Ovary (tissue), 3 donors: ENCODE measurements around the gene CACNA2D3.

ENCODE experiments used
- POLR2A ChIP-seq: fragments of 450-650 bp; IDR thresholded peaks from one replicate; pipeline ENCODE4 v1.6.1; 2017; ENCODE audit warnings: antibody characterized with exemption, mild to moderate bottlenecking, moderate library complexity
- TF ChIP-seq, protein P1 (sequence below), 3 donors: fragments of 450-650 bp in 2 of 3; fragments of 200-600 bp in 1 of 3; IDR thresholded peaks; one replicate each; pipeline versions ENCODE4 v1.5.1 to v1.8.0; 2016 to 2022; ENCODE audit warnings: antibody characterized with exemption in 3 of 3, mild to moderate bottlenecking in 1 of 3
- donor health status: DM: no; HTN: no; CAD: no.

DNA sequence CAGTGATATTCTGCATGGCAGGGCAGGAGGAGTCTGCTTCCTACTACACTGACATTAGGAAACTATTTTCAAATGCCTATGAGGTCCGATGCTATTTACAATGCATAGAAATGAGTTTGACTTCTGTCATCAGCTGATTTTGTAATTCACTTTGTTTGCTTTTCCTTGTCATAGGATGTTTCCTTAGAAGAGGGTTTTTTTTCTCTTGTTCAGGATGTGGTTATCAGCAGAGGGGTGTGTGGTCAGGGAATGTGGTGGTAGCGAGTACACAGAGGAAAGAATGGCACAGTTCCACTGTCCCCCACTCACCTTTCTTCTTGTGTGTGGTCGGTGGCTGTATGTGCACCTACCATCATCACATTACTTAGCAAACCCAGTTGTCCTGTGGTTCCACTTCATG lies 574.0 kb downstream of the CACNA2D3 start:
- TF ChIP-seq, protein P1, sequence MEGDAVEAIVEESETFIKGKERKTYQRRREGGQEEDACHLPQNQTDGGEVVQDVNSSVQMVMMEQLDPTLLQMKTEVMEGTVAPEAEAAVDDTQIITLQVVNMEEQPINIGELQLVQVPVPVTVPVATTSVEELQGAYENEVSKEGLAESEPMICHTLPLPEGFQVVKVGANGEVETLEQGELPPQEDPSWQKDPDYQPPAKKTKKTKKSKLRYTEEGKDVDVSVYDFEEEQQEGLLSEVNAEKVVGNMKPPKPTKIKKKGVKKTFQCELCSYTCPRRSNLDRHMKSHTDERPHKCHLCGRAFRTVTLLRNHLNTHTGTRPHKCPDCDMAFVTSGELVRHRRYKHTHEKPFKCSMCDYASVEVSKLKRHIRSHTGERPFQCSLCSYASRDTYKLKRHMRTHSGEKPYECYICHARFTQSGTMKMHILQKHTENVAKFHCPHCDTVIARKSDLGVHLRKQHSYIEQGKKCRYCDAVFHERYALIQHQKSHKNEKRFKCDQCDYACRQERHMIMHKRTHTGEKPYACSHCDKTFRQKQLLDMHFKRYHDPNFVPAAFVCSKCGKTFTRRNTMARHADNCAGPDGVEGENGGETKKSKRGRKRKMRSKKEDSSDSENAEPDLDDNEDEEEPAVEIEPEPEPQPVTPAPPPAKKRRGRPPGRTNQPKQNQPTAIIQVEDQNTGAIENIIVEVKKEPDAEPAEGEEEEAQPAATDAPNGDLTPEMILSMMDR (IDR thresholded peaks at IDR 0.05): no peak
- no peak for TF ChIP-seq POLR2A
